ENCODE data around the gene GAS5. TPM values are rescaled to one million over a fixed set of nuclear protein-coding genes. Genes with fewer than 3 reads are reported as not detected.

Gene GAS5
- total and polyA plus RNA-seq, 4 experiments from 2014 or later, result 312 to 709 (median 535) TPM

GRCh38 chr1:173852105-173852504 is 15.7 kb downstream of the GAS5 start:
- no peaks in the 10 kb centered on the region for H3K27me3 Mint-ChIP-seq
- Histone ChIP-seq H3K36me3 (ENCODE audit: insufficient read depth, low read length) (peaks cover 13% of the 10 kb centered on the region), H3K9me3 (ENCODE audit: control insufficient read depth in 1 of 2, low read length in 2 of 2) (no peaks in the 10 kb centered on the region), H3K4me3 (ENCODE audit: low read length in 2 of 2) (no peak overlapping the region), H3K4me1 (ENCODE audit: insufficient read depth, low read length) (no peaks in the 10 kb centered on the region), H3K27me3 (ENCODE audit: insufficient read depth, low read length) (no peaks in the 10 kb centered on the region), H3K27ac (ENCODE audit: low read depth, low read length) (no peak overlapping the region)
- H3K4me1 Mint-ChIP-seq, result peaks cover 0 to 2% (median 0%) of the 10 kb centered on the region in 4 donors
- peak overlapping the region in 1 of 7 donors; percentile 42 for H3K27ac Mint-ChIP-seq
- no peaks in the 10 kb centered on the region for H3K9me3 Mint-ChIP-seq
- H3K4me3 Mint-ChIP-seq, result no peak overlapping the region
- intact Hi-C loops (cut with micrococcal nuclease), result no loop called here
- ChIA-PET CTCF (ENCODE audit: partially characterized antibody) (interaction anchor here (0.9 kb wide), 1 partner anchor 8 kb away, joined by 4 read pairs; no protein-coding TSS in a partner anchor), POLR2A (ENCODE audit: partially characterized antibody) (interaction anchor here (7.6 kb wide), 1 partner anchor 15 kb away, joined by 56 read pairs; the partner anchor contains the start of genes GAS5 and ZBTB37)
- peaks cover 25 to 43% of the 10 kb centered on the region in 2 donors for H3K36me3 Mint-ChIP-seq
- DNase-seq, result no peak

DNA sequence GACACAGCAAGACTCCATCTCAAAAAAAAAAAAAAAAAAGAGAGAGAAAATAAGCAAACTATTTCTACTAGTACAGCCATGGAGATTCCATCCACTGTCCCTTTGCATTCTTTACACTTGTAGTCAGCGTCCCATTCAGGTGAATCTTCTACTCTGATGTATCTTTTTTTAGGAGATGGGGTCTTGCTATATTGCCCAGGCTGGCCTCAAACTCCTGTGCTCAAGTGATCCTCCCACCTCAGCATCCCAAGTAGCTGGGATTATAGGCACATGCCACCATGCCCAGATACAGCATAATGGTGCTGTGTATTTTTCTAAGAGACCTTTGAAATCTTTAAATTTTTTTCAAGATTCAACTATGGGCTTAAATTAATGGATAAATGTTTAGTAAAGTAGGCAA is 35.0 kb downstream of the GAS5 start:
- Mint-ChIP-seq H3K36me3 (peaks cover 28 to 44% of the 10 kb centered on the region in 2 donors), H3K27ac (no peak overlapping the region), H3K27me3 (no peaks in the 10 kb centered on the region), H3K4me3 (no peak overlapping the region), H3K9me3 (no peaks in the 10 kb centered on the region), H3K4me1 (peaks cover 0 to 2% (median 0%) of the 10 kb centered on the region in 4 donors)
- Histone ChIP-seq H3K4me3 (ENCODE audit: low read length in 2 of 2) (no peak overlapping the region), H3K9me3 (ENCODE audit: control insufficient read depth in 1 of 2, low read length in 2 of 2) (no peaks in the 10 kb centered on the region), H3K27ac (ENCODE audit: low read depth, low read length) (no peak overlapping the region), H3K27me3 (ENCODE audit: insufficient read depth, low read length) (no peaks in the 10 kb centered on the region), H3K36me3 (ENCODE audit: insufficient read depth, low read length) (peaks cover 5% of the 10 kb centered on the region), H3K4me1 (ENCODE audit: insufficient read depth, low read length) (peaks cover 3% of the 10 kb centered on the region)
- intact Hi-C loops (cut with micrococcal nuclease), result no loop called here
- POLR2A ChIA-PET (ENCODE audit: partially characterized antibody), result no interaction called here
- DNase-seq, result no peak
- CTCF ChIA-PET (ENCODE audit: partially characterized antibody), result no interaction called here

- intact Hi-C loops (cut with micrococcal nuclease), result loop anchor here (10.0 kb wide), 2 partner anchors 1167 to 1293 kb away; partner anchors contain the start of genes CACYBP and SUCO
- POLR2A ChIA-PET (ENCODE audit: partially characterized antibody), result interaction anchor here (1.5 kb wide), 1 partner anchor 351 kb away, joined by 7 read pairs; the partner anchor contains the start of gene PRDX6
Measured at GRCh38 chr1:173827611-173828010, 40.2 kb downstream of the GAS5 start.

GRCh38 chr1:173824315-173825081 is 43.3 kb downstream of the GAS5 start, which contains the start of the genes CENPL and DARS2:
Gene CENPL (minus strand): TSS chr1:173824883. CDS start chr1:173811299, 13,584 bp downstream.
Gene DARS2 (plus strand): TSS chr1:173824673. CDS start chr1:173825230, 557 bp downstream.
- H3K4me1 ChIP-seq (ENCODE audit: insufficient read depth, low read length), result peaks cover 18% of the 10 kb centered on the region
- H3K4me1 Mint-ChIP-seq, result peaks cover 27 to 46% (median 33%) of the 10 kb centered on the region in 4 donors
- intact Hi-C loops (cut with micrococcal nuclease), result loop anchor here (1.0 to 10.0 kb wide), 6 partner anchors 44 to 1290 kb away; partner anchors contain the start of genes CACYBP, KLHL20, SUCO and ZBTB37
- H3K9me3 Mint-ChIP-seq, result no peaks in the 10 kb centered on the region
- H3K4me3 ChIP-seq (ENCODE audit: low read length in 2 of 2), result peak within 1 kb of the TSS; percentile 93 to 95
- no peaks in the 10 kb centered on the region for H3K36me3 ChIP-seq (ENCODE audit: insufficient read depth, low read length)
- DNase-seq, result peak; percentile 92 to 96 (median 93)
- no peaks in the 10 kb centered on the region for H3K27me3 Mint-ChIP-seq
- H3K36me3 Mint-ChIP-seq, result peaks cover 4 to 12% of the 10 kb centered on the region in 2 donors
- CTCF ChIA-PET (ENCODE audit: partially characterized antibody), result interaction anchor here (0.7 to 7.2 kb wide), 14 partner anchors 42 to 1081 kb away, joined by 3 to 70 read pairs (median 4); partner anchors contain the start of gene ZBTB37
- no peaks in the 10 kb centered on the region for H3K9me3 ChIP-seq (ENCODE audit: control insufficient read depth in 1 of 2, low read length in 2 of 2)
- H3K27ac ChIP-seq (ENCODE audit: low read depth, low read length), result peak within 1 kb of the TSS; percentile 79
- H3K27me3 ChIP-seq (ENCODE audit: insufficient read depth, low read length), result no peaks in the 10 kb centered on the region
- POLR2A ChIA-PET (ENCODE audit: partially characterized antibody), result interaction anchor here (1.0 to 3.5 kb wide), 17 partner anchors 13 to 1982 kb away, joined by 3 to 81 read pairs (median 7); partner anchors contain the start of genes CACYBP, GAS5, KLHL20 and PRDX6
- H3K27ac Mint-ChIP-seq, result peak within 1 kb of the TSS; percentile 97 to 99 (median 97)
- H3K4me3 Mint-ChIP-seq, result peak within 1 kb of the TSS; percentile 93 to 99 (median 97)

More at GRCh38 chr1:173827611-173828010, 40.2 kb downstream of the GAS5 start:
- CTCF ChIA-PET (ENCODE audit: partially characterized antibody), result interaction anchor here (6.3 to 7.2 kb wide), 2 partner anchors 397 to 1084 kb away, joined by 67 to 70 read pairs; no protein-coding TSS in a partner anchor
- H3K36me3 ChIP-seq (ENCODE audit: insufficient read depth, low read length), result peaks cover 5% of the 10 kb centered on the region
- no peaks in the 10 kb centered on the region for H3K9me3 Mint-ChIP-seq
- H3K4me3 Mint-ChIP-seq, result no peak overlapping the region
- DNase-seq, result no peak
- H3K27me3 Mint-ChIP-seq, result no peaks in the 10 kb centered on the region
- H3K27ac ChIP-seq (ENCODE audit: low read depth, low read length), result no peak overlapping the region
- no peak overlapping the region for H3K4me3 ChIP-seq (ENCODE audit: low read length in 2 of 2)
- H3K27ac Mint-ChIP-seq, result peak overlapping the region in 2 of 7 donors; percentile 4 to 33
- peaks cover 16 to 33% of the 10 kb centered on the region in 2 donors for H3K36me3 Mint-ChIP-seq
- H3K4me1 ChIP-seq (ENCODE audit: insufficient read depth, low read length), result peaks cover 16% of the 10 kb centered on the region
- no peaks in the 10 kb centered on the region for H3K27me3 ChIP-seq (ENCODE audit: insufficient read depth, low read length)
- H3K4me1 Mint-ChIP-seq, result peaks cover 19 to 39% (median 24%) of the 10 kb centered on the region in 4 donors
- no peaks in the 10 kb centered on the region for H3K9me3 ChIP-seq (ENCODE audit: control insufficient read depth in 1 of 2, low read length in 2 of 2)

- Mint-ChIP-seq H3K4me1 (peaks cover 25 to 46% (median 33%) of the 10 kb centered on the region in 4 donors), H3K36me3 (peaks cover under 1 to 10% of the 10 kb centered on the region in 2 donors), H3K9me3 (no peaks in the 10 kb centered on the region), H3K27ac (peak overlapping the region; percentile 97 to 99 (median 97)), H3K4me3 (peak overlapping the region; percentile 93 to 99 (median 97)), H3K27me3 (no peaks in the 10 kb centered on the region)
- H3K27ac ChIP-seq (ENCODE audit: low read depth, low read length), result peak overlapping the region; percentile 79
- H3K4me1 ChIP-seq (ENCODE audit: insufficient read depth, low read length), result peaks cover 18% of the 10 kb centered on the region
- intact Hi-C loops (cut with micrococcal nuclease), result loop anchor here (2.0 to 10.0 kb wide), 3 partner anchors 109 to 1289 kb away; partner anchors contain the start of genes CACYBP, KLHL20 and SUCO
- no peaks in the 10 kb centered on the region for H3K27me3 ChIP-seq (ENCODE audit: insufficient read depth, low read length)
- ChIA-PET POLR2A (ENCODE audit: partially characterized antibody) (interaction anchor here (1.0 to 3.5 kb wide), 16 partner anchors 14 to 1982 kb away, joined by 3 to 81 read pairs (median 7); partner anchors contain the start of genes CACYBP, GAS5, KLHL20 and PRDX6), CTCF (ENCODE audit: partially characterized antibody) (interaction anchor here (0.7 to 7.2 kb wide), 8 partner anchors 45 to 1081 kb away, joined by 3 to 70 read pairs (median 4); partner anchors contain the start of gene ZBTB37)
- no peaks in the 10 kb centered on the region for H3K36me3 ChIP-seq (ENCODE audit: insufficient read depth, low read length)
- H3K9me3 ChIP-seq (ENCODE audit: control insufficient read depth in 1 of 2, low read length in 2 of 2), result no peaks in the 10 kb centered on the region
- no peak for DNase-seq
- peak overlapping the region; percentile 93 to 95 for H3K4me3 ChIP-seq (ENCODE audit: low read length in 2 of 2)
Measured at GRCh38 chr1:173823781-173824314, 43.9 kb downstream of the GAS5 start.

DNA sequence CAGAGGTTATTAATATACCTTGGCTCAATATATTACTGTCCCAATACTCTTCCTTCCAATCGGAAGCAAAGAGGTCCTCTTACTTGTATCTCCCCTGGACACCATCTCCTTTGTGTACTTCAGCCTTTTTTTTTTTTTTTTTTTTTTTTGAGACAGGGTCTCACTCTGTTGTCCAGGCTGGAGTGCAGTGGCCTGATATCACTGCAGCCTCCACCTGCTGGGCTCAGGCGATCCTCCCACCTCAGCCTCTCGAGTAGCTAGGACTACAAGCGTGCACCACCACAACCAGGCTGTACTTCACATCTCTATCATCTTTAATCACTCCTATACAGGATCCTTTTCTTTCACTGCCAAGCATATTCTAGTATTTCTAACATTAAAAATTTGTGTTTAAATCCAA is 46.1 kb downstream of the GAS5 start:
- Histone ChIP-seq H3K27me3 (ENCODE audit: insufficient read depth, low read length) (no peaks in the 10 kb centered on the region), H3K9me3 (ENCODE audit: control insufficient read depth in 1 of 2, low read length in 2 of 2) (no peaks in the 10 kb centered on the region), H3K4me1 (ENCODE audit: insufficient read depth, low read length) (peaks cover 15% of the 10 kb centered on the region), H3K27ac (ENCODE audit: low read depth, low read length) (no peak overlapping the region), H3K36me3 (ENCODE audit: insufficient read depth, low read length) (no peaks in the 10 kb centered on the region), H3K4me3 (ENCODE audit: low read length in 2 of 2) (no peak overlapping the region)
- CTCF ChIA-PET (ENCODE audit: partially characterized antibody), result no interaction called here
- peaks cover 26 to 37% (median 33%) of the 10 kb centered on the region in 4 donors for H3K4me1 Mint-ChIP-seq
- no peak overlapping the region for H3K27ac Mint-ChIP-seq
- no peak overlapping the region for H3K4me3 Mint-ChIP-seq
- peaks cover 8 to 11% of the 10 kb centered on the region in 2 donors for H3K36me3 Mint-ChIP-seq
- no peaks in the 10 kb centered on the region for H3K9me3 Mint-ChIP-seq
- DNase-seq, result no peak
- POLR2A ChIA-PET (ENCODE audit: partially characterized antibody), result no interaction called here
- no peaks in the 10 kb centered on the region for H3K27me3 Mint-ChIP-seq
- intact Hi-C loops (cut with micrococcal nuclease), result loop anchor here (10.0 kb wide), 2 partner anchors 1173 to 1287 kb away; partner anchors contain the start of genes CACYBP and SUCO

Measured in CD4-positive, alpha-beta memory T cell (primary cell).